Parathyroid adenoma (tissue), 2 donors: ENCODE results near the gene MAPK9.

Experiments
- H2AFZ ChIP-seq: fragments of 300-600 bp; sonication (generic); one replicate; pipeline ENCODE4 v1.7.0; 2017; ENCODE audit warnings: antibody characterized with exemption, mild to moderate bottlenecking
- H3K27ac ChIP-seq: fragments of 300-600 bp; sonication (generic); one replicate; pipeline ENCODE4 v1.7.0; 2017
- H3K27me3 ChIP-seq: fragments of 300-600 bp; sonication (generic); one replicate; pipeline ENCODE4 v1.7.0; 2017; ENCODE audit warnings: low read length; ENCODE audit not compliant: control insufficient read depth, insufficient read depth
- H3K36me3 ChIP-seq: fragments of 300-600 bp; sonication (generic); one replicate; pipeline ENCODE4 v1.7.0; 2017; ENCODE audit warnings: low read length; ENCODE audit not compliant: control insufficient read depth, insufficient read depth
- H3K4me1 ChIP-seq: fragments of 300-600 bp; sonication (generic); one replicate; pipeline ENCODE4 v1.7.0; 2017; ENCODE audit warnings: control low read depth
- H3K4me2 ChIP-seq: fragments of 300-600 bp; sonication (generic); one replicate; pipeline ENCODE4 v1.7.0; 2017; ENCODE audit warnings: low read length
- H3K4me3 ChIP-seq: fragments of 300-600 bp; sonication (generic); one replicate; pipeline ENCODE4 v1.7.0; 2017; ENCODE audit warnings: low read depth, low read length
- H3K79me2 ChIP-seq: fragments of 300-600 bp; sonication (generic); one replicate; pipeline ENCODE4 v1.7.0; 2017; ENCODE audit warnings: control low read depth
- H3K9ac ChIP-seq: fragments of 300-600 bp; sonication (generic); one replicate; pipeline ENCODE4 v1.7.0; 2017; ENCODE audit warnings: mild to moderate bottlenecking
- H3K9me3 ChIP-seq: fragments of 300-600 bp; sonication (generic); one replicate; pipeline ENCODE4 v1.7.0; 2017; ENCODE audit warnings: low read length; ENCODE audit not compliant: control insufficient read depth
- TF ChIP-seq, protein P1 (sequence below): fragments of 300-600 bp; sonication (generic); IDR thresholded peaks from one replicate; pipeline ENCODE4 v1.7.0; 2017; ENCODE audit warnings: antibody characterized with exemption, mild to moderate bottlenecking
- donor health status: primary hyperparathyroidism.

MAPK9 gene

DNA sequence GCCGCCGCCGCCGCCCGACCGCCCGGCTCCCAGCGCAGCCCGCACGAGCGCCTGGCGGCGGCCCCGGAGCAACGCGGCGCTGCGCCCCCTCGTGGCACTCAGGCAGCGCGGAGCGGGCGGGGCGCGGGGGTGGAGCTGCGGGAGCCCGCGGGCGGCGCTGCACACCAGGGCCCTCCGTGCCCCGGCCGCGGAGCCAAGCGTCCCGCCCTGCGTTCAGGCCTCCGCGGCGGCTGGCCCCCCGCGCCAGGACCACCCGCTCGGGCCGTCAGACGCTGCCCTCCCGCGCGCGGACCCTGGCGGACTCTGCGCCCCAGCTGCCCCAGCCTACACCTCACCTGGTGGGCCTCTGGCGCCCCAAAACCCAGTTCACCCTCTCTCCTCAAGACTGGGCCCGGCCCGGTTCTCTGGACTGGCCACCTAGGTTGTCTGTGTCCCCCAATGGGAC lies 82.7 kb downstream of the MAPK9 start, which contains the start of gene RASGEF1C:
RASGEF1C (minus strand) TSS at position 75 of the 445 bp plus-strand sequence. CDS start 71,159 bp downstream, outside the sequence.
- Histone ChIP-seq H3K36me3 (no peaks in the 10 kb centered on the region), H3K79me2 (no peaks in the 10 kb centered on the region), H3K4me1 (no peaks in the 10 kb centered on the region), H3K4me3 (no peak within 1 kb of the TSS), H2AFZ (peak within 1 kb of the TSS; percentile 56), H3K4me2 (no peak within 1 kb of the TSS), H3K9me3 (no peaks in the 10 kb centered on the region), H3K9ac (no peak within 1 kb of the TSS), H3K27me3 (no peaks in the 10 kb centered on the region), H3K27ac (no peak within 1 kb of the TSS)
- TF ChIP-seq, protein P1, sequence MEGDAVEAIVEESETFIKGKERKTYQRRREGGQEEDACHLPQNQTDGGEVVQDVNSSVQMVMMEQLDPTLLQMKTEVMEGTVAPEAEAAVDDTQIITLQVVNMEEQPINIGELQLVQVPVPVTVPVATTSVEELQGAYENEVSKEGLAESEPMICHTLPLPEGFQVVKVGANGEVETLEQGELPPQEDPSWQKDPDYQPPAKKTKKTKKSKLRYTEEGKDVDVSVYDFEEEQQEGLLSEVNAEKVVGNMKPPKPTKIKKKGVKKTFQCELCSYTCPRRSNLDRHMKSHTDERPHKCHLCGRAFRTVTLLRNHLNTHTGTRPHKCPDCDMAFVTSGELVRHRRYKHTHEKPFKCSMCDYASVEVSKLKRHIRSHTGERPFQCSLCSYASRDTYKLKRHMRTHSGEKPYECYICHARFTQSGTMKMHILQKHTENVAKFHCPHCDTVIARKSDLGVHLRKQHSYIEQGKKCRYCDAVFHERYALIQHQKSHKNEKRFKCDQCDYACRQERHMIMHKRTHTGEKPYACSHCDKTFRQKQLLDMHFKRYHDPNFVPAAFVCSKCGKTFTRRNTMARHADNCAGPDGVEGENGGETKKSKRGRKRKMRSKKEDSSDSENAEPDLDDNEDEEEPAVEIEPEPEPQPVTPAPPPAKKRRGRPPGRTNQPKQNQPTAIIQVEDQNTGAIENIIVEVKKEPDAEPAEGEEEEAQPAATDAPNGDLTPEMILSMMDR = no peak

DNA sequence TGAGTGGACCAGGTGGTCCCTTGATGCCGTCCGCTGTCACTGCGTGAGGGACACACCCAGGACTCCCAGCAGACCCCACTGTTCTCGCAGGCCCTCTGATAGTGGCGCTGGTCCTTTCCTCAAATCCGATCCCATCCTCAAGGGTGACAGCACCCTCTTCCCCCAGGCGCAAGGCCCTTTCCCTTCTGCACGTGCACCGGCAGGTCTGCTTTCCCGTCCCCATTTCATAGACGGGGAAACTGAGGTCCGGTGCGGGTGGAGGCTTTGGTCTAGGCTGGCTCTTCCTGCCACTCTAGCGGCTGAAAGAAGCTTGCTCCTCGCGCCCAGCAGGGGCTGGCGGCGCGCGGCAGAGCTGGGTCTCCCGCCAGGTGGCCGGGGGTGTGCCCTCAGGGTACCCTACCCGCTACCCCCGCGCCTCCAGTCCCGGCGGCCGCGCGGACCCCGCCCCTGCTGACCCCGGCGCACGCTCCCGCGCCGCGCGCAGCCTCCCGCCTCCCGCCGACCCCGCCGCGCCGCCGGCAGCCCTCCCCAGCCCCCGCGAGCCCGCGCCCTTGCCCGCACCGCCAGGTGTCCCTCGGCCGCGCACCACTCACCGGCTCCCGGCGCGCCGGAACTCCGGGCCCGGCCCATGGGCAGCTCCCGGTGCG lies 83.3 kb downstream of the MAPK9 start:
- no peaks in the 10 kb centered on the region for H3K9me3 ChIP-seq

DNA sequence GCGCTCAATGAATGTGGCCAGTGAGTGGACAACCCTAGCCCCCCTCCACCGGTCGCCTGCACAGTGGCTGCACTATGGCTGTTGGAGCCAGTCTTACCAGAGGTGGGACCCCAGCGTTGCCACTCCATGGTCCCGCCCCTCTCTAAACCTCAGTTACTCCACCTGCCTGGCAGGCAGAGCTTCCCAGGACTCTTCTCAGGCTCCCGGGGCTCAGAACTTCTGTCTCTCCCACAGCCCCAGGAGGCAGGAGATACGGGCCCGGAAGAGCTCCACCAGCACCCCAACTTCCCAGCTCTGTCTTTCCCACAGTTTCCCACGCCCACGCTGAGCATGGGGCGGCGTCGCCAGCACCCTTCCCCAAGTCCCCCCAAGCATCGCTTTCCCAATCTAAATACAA lies 83.8 kb downstream of the MAPK9 start:
- Histone ChIP-seq H3K4me2 (no peak overlapping the region), H3K36me3 (no peaks in the 10 kb centered on the region), H3K27me3 (no peaks in the 10 kb centered on the region), H3K79me2 (no peaks in the 10 kb centered on the region), H3K4me1 (no peaks in the 10 kb centered on the region), H3K4me3 (no peak overlapping the region), H2AFZ (no peak overlapping the region), H3K9me3 (no peaks in the 10 kb centered on the region), H3K27ac (no peak overlapping the region), H3K9ac (no peak overlapping the region)
- TF ChIP-seq, protein P1 = no peak

More for the DNA sequence above, 83.3 kb downstream of the MAPK9 start:
- Histone ChIP-seq H3K4me3 (no peak overlapping the region), H3K27me3 (no peaks in the 10 kb centered on the region), H3K4me1 (no peaks in the 10 kb centered on the region), H3K79me2 (no peaks in the 10 kb centered on the region), H3K36me3 (no peaks in the 10 kb centered on the region), H2AFZ (peak overlapping the region; percentile 5), H3K4me2 (no peak overlapping the region), H3K27ac (no peak overlapping the region), H3K9ac (no peak overlapping the region)
- TF ChIP-seq, protein P1 = no peak

GRCh38 chr5:180207593-180207992 lies 84.3 kb downstream of the MAPK9 start:
- H3K9me3 ChIP-seq = no peaks in the 10 kb centered on the region
- no peaks in the 10 kb centered on the region for H3K79me2 ChIP-seq
- no peaks in the 10 kb centered on the region for H3K36me3 ChIP-seq
- TF ChIP-seq, protein P1 = no peak
- H3K9ac ChIP-seq = no peak overlapping the region
- no peak overlapping the region for H3K4me2 ChIP-seq
- H2AFZ ChIP-seq = no peak overlapping the region
- H3K4me1 ChIP-seq = no peaks in the 10 kb centered on the region
- no peak overlapping the region for H3K27ac ChIP-seq
- H3K4me3 ChIP-seq = no peak overlapping the region
- no peaks in the 10 kb centered on the region for H3K27me3 ChIP-seq

GRCh38 chr5:180206993-180207392 lies 84.9 kb downstream of the MAPK9 start:
- no peaks in the 10 kb centered on the region for H3K4me1 ChIP-seq
- H3K36me3 ChIP-seq = no peaks in the 10 kb centered on the region
- H3K27me3 ChIP-seq = no peaks in the 10 kb centered on the region
- H2AFZ ChIP-seq = no peak overlapping the region
- no peak overlapping the region for H3K4me2 ChIP-seq
- no peak overlapping the region for H3K27ac ChIP-seq
- no peaks in the 10 kb centered on the region for H3K79me2 ChIP-seq
- H3K9ac ChIP-seq = no peak overlapping the region
- TF ChIP-seq, protein P1 = no peak
- H3K4me3 ChIP-seq = no peak overlapping the region
- no peaks in the 10 kb centered on the region for H3K9me3 ChIP-seq
